GM12878 (cell line): ENCODE measurements around the gene MAN1B1. TPM values are rescaled to one million over a fixed set of nuclear protein-coding genes. Genes with fewer than 3 reads are reported as not detected.
"Not testable (repeated sequence)": the region's sequence is repeated elsewhere in the genome, so short reads cannot be mapped to it uniquely, and the experiment has no call there.

Source experiments
- ATAC-seq: fragments of 200-7000 bp; cut with Tn5 transposase; 3 replicates; pipeline ENCODE4 v1.9.1; 2020; ENCODE audit warnings: mild to moderate bottlenecking, moderate library complexity
- BruUV-seq: library from RNA; stranded (reverse); fragments of 400-500 nt; replicated peaks from 2 replicates; lab custom pipeline; 2021; lab: Mats Ljungman, UMichigan
- CTCF ChIA-PET: fragments of 300-600 bp; sonication (Branson Sonifier 250); formaldehyde crosslinking; extraction: SDS; loops from one replicate; lab custom pipeline; 2021; ENCODE audit warnings: inconsistent platforms; lab: Yijun Ruan, JAX
- POLR2A ChIA-PET: fragments of 350-600 bp; formaldehyde crosslinking; extraction: SDS; loops from one replicate; lab custom pipeline; 2021; ENCODE audit warnings: inconsistent platforms; lab: Charles Lee
- RAD21 ChIA-PET: fragments of 300-600 bp; sonication (Branson Sonifier 250); formaldehyde crosslinking; loops from one replicate; lab custom pipeline; 2023; ENCODE audit warnings: antibody characterized with exemption; ENCODE audit not compliant: unreplicated experiment; lab: Charles Lee
- SMC1A ChIA-PET: fragments of 300-600 bp; sonication (Branson Sonifier 250); formaldehyde crosslinking; loops from one replicate; lab custom pipeline; 2023; ENCODE audit not compliant: unreplicated experiment, uncharacterized antibody; lab: Charles Lee
- DNase-seq: peaks from one replicate; pipeline ENCODE4 v3.0.0-alpha.2; 2011; ENCODE audit warnings: low read depth, low spot score
- FAIRE-seq: peaks from 3 replicates; lab custom pipeline; 2011; peaks lifted over from hg19 to GRCh38; lab: Jason Lieb, UNC
- H2AFZ ChIP-seq: 2 replicates; pipeline ENCODE4 v1.6.0; 2011; ENCODE audit warnings: low read depth, low read length, control low read depth; ENCODE audit not compliant: control insufficient read depth
- H3K27ac ChIP-seq: 2 replicates; pipeline ENCODE4 v1.5.1; 2011; ENCODE audit warnings: control low read depth; ENCODE audit not compliant: control insufficient read depth, insufficient read depth
- H3K27me3 ChIP-seq, 2 experiments: replicated peaks in 1 of 2; 2 replicates each; pipeline versions ENCODE4 v1.6.0 to v1.6.1; 2011; ENCODE audit warnings: low read length in 1 of 2; ENCODE audit not compliant: control insufficient read depth in 2 of 2, insufficient read depth in 2 of 2
- H3K36me3 ChIP-seq, 2 experiments: 2 replicates each; pipeline ENCODE4 v1.5.1; 2011; ENCODE audit warnings: low read length in 1 of 2; ENCODE audit not compliant: control insufficient read depth in 2 of 2, insufficient read depth in 2 of 2
- H3K4me1 ChIP-seq: 2 replicates; pipeline ENCODE4 v1.6.1; 2011; ENCODE audit warnings: mild to moderate bottlenecking, low read length, moderate library complexity, mixed read lengths; ENCODE audit not compliant: control insufficient read depth, insufficient read depth
- H3K4me2 ChIP-seq: 2 replicates; pipeline ENCODE4 v1.6.0; 2011; ENCODE audit warnings: control low read depth; ENCODE audit not compliant: control insufficient read depth, insufficient read depth
- H3K4me3 ChIP-seq: fragments of 200-600 bp; sonication (generic); 2 replicates; pipeline ENCODE4 v1.5.1; 2016
- H3K79me2 ChIP-seq: 2 replicates; pipeline ENCODE4 v1.6.0; 2011; ENCODE audit warnings: low read length; ENCODE audit not compliant: control insufficient read depth, insufficient read depth
- H3K9ac ChIP-seq: 2 replicates; pipeline ENCODE4 v1.8.0; 2011; ENCODE audit warnings: low read length, control low read depth, mixed read lengths; ENCODE audit not compliant: control insufficient read depth, insufficient read depth
- H3K9me3 ChIP-seq: replicated peaks from 3 replicates; pipeline ENCODE4 v1.5.1; 2011; ENCODE audit warnings: mild to moderate bottlenecking, low read length; ENCODE audit not compliant: control insufficient read depth, insufficient read depth
- H4K20me1 ChIP-seq: 2 replicates; pipeline ENCODE4 v1.6.0; 2011; ENCODE audit not compliant: control insufficient read depth, insufficient read depth
- EGR1 ChIP-seq, 2 experiments: IDR thresholded peaks; 1 replicate in 1 of 2; 2 replicates in 1 of 2; pipeline ENCODE4 v1.6.1; 2011 to 2012; ENCODE audit warnings: low read depth in 2 of 2, low read length in 2 of 2, borderline replicate concordance in 1 of 2, mild to moderate bottlenecking in 1 of 2, moderate library complexity in 1 of 2
- IRF4 ChIP-seq: IDR thresholded peaks from 2 replicates; pipeline ENCODE4 v1.6.1; 2011; ENCODE audit warnings: low read depth, low read length
- NRF1 ChIP-seq: conservative IDR thresholded peaks from 2 replicates; pipeline ENCODE4 v1.6.1; 2011; ENCODE audit warnings: mild to moderate bottlenecking, low read depth, low read length, improper control_type of control experiment
- RAD21 ChIP-seq: IDR thresholded peaks from 2 replicates; pipeline ENCODE4 v1.6.1; 2011; ENCODE audit warnings: mild to moderate bottlenecking, low read depth, low read length, moderate library complexity; ENCODE audit not compliant: insufficient read depth
- RAD51 ChIP-seq: fragments of 450-650 bp; IDR thresholded peaks from 2 replicates; pipeline ENCODE4 v1.6.1; 2016; ENCODE audit warnings: moderate library complexity, mild to moderate bottlenecking, inconsistent platforms
- SIX5 ChIP-seq: IDR thresholded peaks from 2 replicates; pipeline ENCODE4 v1.6.1; 2011; ENCODE audit warnings: mild to moderate bottlenecking, low read depth, low read length, moderate library complexity; ENCODE audit not compliant: severe bottlenecking
- SMC3 ChIP-seq: IDR thresholded peaks from 2 replicates; pipeline ENCODE4 v1.6.1; 2011; ENCODE audit warnings: low read length, improper control_type of control experiment, borderline replicate concordance
- YBX1 ChIP-seq: fragments of 450-650 bp; IDR thresholded peaks from 2 replicates; pipeline ENCODE4 v1.6.1; 2016; ENCODE audit warnings: antibody characterized with exemption
- WGBS: methylation state at CpG from one replicate; pipeline ENCODE4 v1.1.6; 2016; ENCODE audit warnings: low lambda C conversion rate; ENCODE audit not compliant: insufficient replicate concordance, insufficient coverage; ENCODE audit errors: missing lambda C conversion rate; 5-methylcytosine and 5-hydroxymethylcytosine counted together
- in situ Hi-C: fragments of 300-500 bp; cut with MboI; formaldehyde crosslinking; loops from 9 replicates; pipeline ENCODE4 v1.14.3; 2018; ENCODE audit warnings: mixed read lengths
- intact Hi-C: fragments of 100-400 bp; cut with micrococcal nuclease; formaldehyde crosslinking; loops from one replicate; pipeline ENCODE4 v1.14.2; 2022; ENCODE audit not compliant: unreplicated experiment
- polyA plus RNA-seq, 11 experiments: library from polyadenylated mRNA; depleted of rRNA in 4 of 11; unstranded in 6 of 11; stranded (reverse) in 5 of 11; fragments of >200 nt; fragmentation: Nextera tagmentation in 4 of 11; fragmentation: Illumina TruSeq in 1 of 11; extraction: Ambion mirVana in 4 of 11; extraction: Trizol in 1 of 11; gene quantifications; 1 replicate in 1 of 11; 2 replicates in 10 of 11; pipeline versions ENCODE4 v1.2.1 to v1.2.3, GENCODE V29; 2011 to 2016; ENCODE audit warnings: inconsistent platforms in 2 of 11, missing spikeins in 2 of 11, low read depth in 1 of 11
- total RNA-seq, 4 experiments: library from RNA; depleted of rRNA in 3 of 4; stranded (reverse); fragments of >200 nt in 3 of 4; fragmentation: Illumina TruSeq in 1 of 4; extraction: Trizol in 1 of 4; gene quantifications; 2 replicates each; pipeline versions ENCODE4 v1.2.1 to v1.2.3, GENCODE V29; 2013 to 2021
- TF ChIP-seq, protein P1 (sequence below): IDR thresholded peaks from 2 replicates; pipeline ENCODE4 v1.6.1; 2011; ENCODE audit warnings: borderline replicate concordance, low read depth, mild to moderate bottlenecking, moderate library complexity, mixed read lengths, low read length; ENCODE audit not compliant: insufficient read depth; ENCODE audit errors: extremely low read length

The MAN1B1 gene
- total and polyA plus RNA-seq, 10 of the 15 experiments (the other 5 are each of a cell fraction or from before 2014, with no cell fraction given) = 0.71 to 34.1 (median 22.7) TPM

DNA sequence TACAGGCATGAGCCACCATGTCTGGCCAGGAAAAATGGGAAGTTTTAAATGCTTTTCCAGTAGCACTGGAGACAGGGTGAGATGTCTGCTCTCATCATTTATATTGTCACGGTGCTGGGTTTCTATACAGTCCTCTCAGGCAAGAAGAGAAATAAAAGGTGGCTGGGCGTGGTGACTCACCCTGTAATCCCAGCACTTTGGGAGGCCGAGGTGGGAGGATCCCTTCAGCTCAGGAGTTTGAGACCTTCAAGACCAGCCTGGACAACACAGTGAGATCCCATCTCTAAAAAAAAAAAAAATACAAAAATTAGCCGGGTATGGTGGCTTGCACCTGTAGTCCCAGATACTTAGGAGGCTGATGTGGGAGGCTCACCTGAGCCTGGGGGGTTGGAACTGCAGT, 47.4 kb downstream of the MAN1B1 start (continued):
- TF ChIP-seq IRF4 = no peak
- no peak for TF ChIP-seq NRF1
- TF ChIP-seq RAD51 = no peak
- no peak for TF ChIP-seq SMC3
- TF ChIP-seq YBX1 = no peak
- TF ChIP-seq, protein P1, sequence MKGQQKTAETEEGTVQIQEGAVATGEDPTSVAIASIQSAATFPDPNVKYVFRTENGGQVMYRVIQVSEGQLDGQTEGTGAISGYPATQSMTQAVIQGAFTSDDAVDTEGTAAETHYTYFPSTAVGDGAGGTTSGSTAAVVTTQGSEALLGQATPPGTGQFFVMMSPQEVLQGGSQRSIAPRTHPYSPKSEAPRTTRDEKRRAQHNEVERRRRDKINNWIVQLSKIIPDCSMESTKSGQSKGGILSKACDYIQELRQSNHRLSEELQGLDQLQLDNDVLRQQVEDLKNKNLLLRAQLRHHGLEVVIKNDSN = no peak
- no peak for TF ChIP-seq SIX5
- TF ChIP-seq EGR1 (IDR thresholded peaks at IDR 0.05; ENCODE audit: borderline replicate concordance in 1 of 2, low read depth in 2 of 2, low read length in 2 of 2) = no peak
- TF ChIP-seq RAD21 = no peak

DNA sequence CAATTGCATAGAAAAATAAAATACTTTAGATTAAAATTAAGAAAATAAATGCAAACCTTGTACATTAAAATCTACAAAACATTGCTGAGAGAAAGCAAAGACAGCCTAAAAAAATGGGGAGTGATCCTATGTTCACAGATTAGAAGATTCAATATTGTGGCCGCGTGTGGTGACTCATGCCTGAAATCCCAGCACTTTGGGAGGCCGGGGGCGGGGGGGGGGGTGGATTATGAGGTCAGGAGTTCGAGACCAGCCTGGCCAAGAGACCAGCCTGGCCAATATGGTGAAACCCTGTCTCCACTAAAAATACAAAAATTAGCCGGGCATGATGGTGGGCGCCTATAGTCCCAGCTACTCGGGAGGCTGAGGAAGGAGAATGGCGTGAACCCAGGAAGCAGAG, 48.4 kb downstream of the MAN1B1 start:
- BruUV-seq, in situ Hi-C loops, ATAC-seq, H3K4me2 ChIP-seq, H4K20me1 ChIP-seq, H3K4me1 ChIP-seq, DNase-seq, SMC1A ChIA-PET, H3K79me2 ChIP-seq, H3K36me3 ChIP-seq, intact Hi-C loops, H3K27ac ChIP-seq, H3K9ac ChIP-seq, H3K9me3 ChIP-seq, H3K4me3 ChIP-seq, H2AFZ ChIP-seq, FAIRE-seq: not testable (repeated sequence)
- ChIA-PET CTCF (interaction anchor here (0.6 to 1.2 kb wide), 2 partner anchors 15 to 332 kb away, joined by 3 to 5 read pairs; no protein-coding TSS in a partner anchor), POLR2A (interaction anchor here (0.5 to 1.5 kb wide), 4 partner anchors 15 to 233 kb away, joined by 3 to 11 read pairs (median 4); no protein-coding TSS in a partner anchor), RAD21 (interaction anchor here (0.7 kb wide), 1 partner anchor 100 kb away, joined by 3 read pairs; no protein-coding TSS in a partner anchor)
- H3K27me3 ChIP-seq = peaks cover 7 to 14% of the 10 kb centered on the region in 2 experiments
- WGBS = 57% methylated on average over 9 of the region's 9 CpGs
